HUES6 (cell line): ENCODE measurements around the gene KLHL40.

Experiments used
- H3K27ac ChIP-seq: 2 replicates; pipeline ENCODE4 v1.7.0; 2013; ENCODE audit warnings: low read depth, mild to moderate bottlenecking, low read length, inconsistent platforms
- H3K27me3 ChIP-seq: 2 replicates; pipeline ENCODE4 v1.6.1; 2013; ENCODE audit warnings: low read length; ENCODE audit not compliant: control insufficient read depth, insufficient read depth
- H3K36me3 ChIP-seq: 2 replicates; pipeline ENCODE4 v1.6.1; 2013; ENCODE audit warnings: low read length; ENCODE audit not compliant: control insufficient read depth, insufficient read depth
- H3K4me1 ChIP-seq: 2 replicates; pipeline ENCODE4 v1.6.1; 2013; ENCODE audit warnings: low read length; ENCODE audit not compliant: control insufficient read depth, insufficient read depth
- H3K4me3 ChIP-seq: 2 replicates; pipeline ENCODE4 v1.5.1; 2013; ENCODE audit warnings: low read depth, low read length
- H3K9ac ChIP-seq: one replicate; pipeline ENCODE4 v1.6.1; 2013; ENCODE audit warnings: mild to moderate bottlenecking, low read length
- H3K9me3 ChIP-seq: 2 replicates; pipeline ENCODE4 v1.6.1; 2013; ENCODE audit warnings: low read depth, low read length; ENCODE audit not compliant: control insufficient read depth, insufficient read depth

Gene KLHL40

DNA sequence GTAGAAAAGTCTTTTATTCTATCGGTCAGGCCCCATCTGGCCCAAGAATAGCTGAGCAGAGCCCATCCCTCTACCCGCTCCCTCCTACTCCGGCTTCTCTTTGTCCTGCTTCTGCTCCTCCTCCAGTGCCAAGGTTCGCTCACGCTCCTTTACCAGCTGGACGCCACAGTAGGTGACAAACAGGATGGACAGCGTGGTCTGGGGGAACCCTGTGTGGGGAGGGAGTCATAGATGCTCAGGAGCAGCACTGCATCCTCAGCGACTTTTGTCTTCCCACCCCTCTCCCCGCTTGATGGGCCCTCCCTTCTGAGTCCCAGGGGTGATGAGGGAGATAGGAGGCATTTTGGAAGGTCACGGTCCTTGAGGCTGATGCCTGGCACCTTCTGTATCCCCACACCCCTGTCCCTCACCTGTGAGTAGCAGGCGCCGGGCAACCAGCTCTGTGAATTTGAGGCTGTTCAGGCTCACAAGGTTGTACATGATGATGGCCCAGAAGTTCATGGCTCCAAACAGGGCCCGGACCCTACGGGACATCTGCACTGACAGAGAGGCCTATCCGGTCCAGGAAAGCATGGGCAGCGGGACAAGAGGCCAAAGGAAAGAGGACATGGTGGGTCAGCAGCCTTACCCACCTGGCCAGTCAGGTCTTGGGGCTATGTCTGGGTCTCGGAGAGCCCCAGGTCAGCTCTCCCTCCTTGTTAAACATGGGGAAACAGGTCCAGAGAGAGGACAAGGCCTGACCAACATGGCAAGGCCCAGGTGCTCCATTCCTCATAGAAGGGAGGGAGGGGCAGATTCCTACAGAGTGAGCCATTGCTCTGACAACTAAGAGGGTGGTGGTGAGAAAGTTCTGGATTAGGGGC, 7.6 kb downstream of the KLHL40 start:
- peaks cover 3% of the 10 kb centered on the region; the same call in 1 of the 2 replicates for H3K27me3 ChIP-seq
- H3K36me3 ChIP-seq: no peaks in the 10 kb centered on the region
- H3K9ac ChIP-seq: no peak overlapping the region
- peaks cover 8% of the 10 kb centered on the region; the same call in 1 of the 2 replicates for H3K4me1 ChIP-seq
- no peak overlapping the region for H3K27ac ChIP-seq
- no peak overlapping the region for H3K4me3 ChIP-seq
- H3K9me3 ChIP-seq: no peaks in the 10 kb centered on the region

DNA sequence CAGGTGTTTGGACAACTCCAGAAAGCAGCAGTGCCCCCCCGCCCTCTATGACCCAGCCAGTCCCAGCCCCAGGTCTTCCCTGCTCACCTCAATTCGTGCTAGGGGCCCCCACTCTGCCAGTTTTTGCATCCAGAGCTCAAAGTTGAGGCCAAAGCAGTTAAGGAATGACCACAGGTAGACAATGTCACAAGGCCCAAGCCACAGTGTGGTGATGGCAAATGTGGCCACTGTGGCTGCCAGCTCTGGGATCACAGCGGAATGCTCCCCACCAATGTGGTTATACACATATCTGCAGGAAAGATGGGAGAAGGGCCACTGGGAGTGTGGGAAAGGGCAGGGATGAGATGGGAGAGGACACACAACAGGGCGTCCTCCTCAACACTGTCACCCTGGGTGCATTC, 8.2 kb downstream of the KLHL40 start:
- peaks cover 3% of the 10 kb centered on the region; the same call in 1 of the 2 replicates for H3K27me3 ChIP-seq
- no peaks in the 10 kb centered on the region for H3K9me3 ChIP-seq
- H3K4me1 ChIP-seq: peaks cover 8% of the 10 kb centered on the region; the same call in 1 of the 2 replicates

DNA sequence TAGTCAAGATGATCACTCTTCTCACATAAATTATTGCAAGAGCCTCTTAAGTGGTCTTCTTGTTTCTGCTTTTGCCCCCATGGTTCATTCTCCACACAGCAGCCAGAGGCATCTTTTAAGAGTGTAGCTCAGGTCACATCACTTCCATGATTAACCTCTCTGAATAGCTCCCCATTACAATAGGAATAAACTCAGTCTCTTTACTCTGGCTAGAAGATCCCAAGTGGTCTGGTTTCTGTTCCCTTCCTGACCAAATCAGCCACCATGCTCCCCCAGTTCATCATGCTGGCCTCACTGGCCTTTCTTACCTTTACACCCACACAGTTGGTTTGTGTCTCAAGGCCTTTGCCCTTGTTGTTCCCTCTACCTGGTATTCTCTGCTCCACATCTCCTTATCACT, 9.0 kb downstream of the KLHL40 start:
- peaks cover 4% of the 10 kb centered on the region; the same call in 1 of the 2 replicates for H3K4me1 ChIP-seq
- H3K36me3 ChIP-seq: no peaks in the 10 kb centered on the region
- H3K27ac ChIP-seq: no peak overlapping the region
- H3K27me3 ChIP-seq: peaks cover 3% of the 10 kb centered on the region; the same call in 1 of the 2 replicates
- H3K9me3 ChIP-seq: no peaks in the 10 kb centered on the region
- no peak overlapping the region for H3K4me3 ChIP-seq
- H3K9ac ChIP-seq: no peak overlapping the region

More for the DNA sequence above, 8.2 kb downstream of the KLHL40 start:
- Histone ChIP-seq H3K36me3 (no peaks in the 10 kb centered on the region), H3K9ac (no peak overlapping the region), H3K4me3 (no peak overlapping the region), H3K27ac (no peak overlapping the region)

DNA sequence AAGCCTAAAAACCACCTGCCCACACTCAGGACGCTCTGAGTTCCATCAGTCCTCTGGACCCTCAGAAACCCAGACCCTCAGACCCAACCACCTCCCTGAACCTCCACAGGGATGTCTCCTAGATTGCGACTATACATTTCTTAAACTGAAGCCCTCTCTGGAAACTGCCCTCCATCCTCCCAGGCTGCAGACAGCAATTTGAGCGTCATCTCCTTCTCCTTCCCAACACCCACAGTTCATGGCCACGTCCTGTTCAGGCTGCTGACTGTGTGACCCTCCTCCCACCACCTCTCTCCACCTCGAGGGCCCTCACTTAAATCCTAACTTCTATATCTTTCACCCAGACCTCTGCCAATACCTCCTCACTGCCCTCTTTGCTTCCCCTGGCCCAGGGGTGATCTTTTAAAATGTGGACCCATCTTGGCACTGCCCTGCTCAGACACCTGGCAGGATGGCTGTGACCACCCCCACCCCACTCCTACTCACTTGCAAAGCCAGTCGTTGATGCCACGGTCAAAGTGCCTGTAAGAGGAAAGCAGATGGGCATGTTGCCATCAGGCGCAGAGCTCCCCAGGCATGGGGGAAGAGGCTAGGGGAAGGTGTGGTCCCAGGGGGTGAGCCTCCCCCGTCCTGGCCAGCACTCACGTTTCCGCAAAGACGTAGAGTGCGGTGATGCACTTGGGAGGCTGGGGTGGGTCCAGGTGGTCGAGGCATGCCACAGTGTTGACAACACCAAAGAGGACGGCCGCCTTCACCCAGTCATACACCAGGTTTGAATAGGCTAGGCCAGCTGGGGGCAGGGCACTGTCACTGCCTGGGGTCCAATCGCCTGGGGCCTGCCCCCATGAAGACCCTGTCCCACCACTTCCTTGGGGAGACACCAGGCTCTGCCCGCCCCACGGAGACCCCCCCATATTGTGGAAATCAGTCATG, 11.3 kb downstream of the KLHL40 start:
- H3K9ac ChIP-seq: no peak overlapping the region
- no peak overlapping the region for H3K4me3 ChIP-seq
- no peaks in the 10 kb centered on the region for H3K4me1 ChIP-seq
- no peak overlapping the region for H3K27ac ChIP-seq
- H3K36me3 ChIP-seq: no peaks in the 10 kb centered on the region
- H3K27me3 ChIP-seq: peaks cover 3% of the 10 kb centered on the region; the same call in 1 of the 2 replicates
- no peaks in the 10 kb centered on the region for H3K9me3 ChIP-seq

DNA sequence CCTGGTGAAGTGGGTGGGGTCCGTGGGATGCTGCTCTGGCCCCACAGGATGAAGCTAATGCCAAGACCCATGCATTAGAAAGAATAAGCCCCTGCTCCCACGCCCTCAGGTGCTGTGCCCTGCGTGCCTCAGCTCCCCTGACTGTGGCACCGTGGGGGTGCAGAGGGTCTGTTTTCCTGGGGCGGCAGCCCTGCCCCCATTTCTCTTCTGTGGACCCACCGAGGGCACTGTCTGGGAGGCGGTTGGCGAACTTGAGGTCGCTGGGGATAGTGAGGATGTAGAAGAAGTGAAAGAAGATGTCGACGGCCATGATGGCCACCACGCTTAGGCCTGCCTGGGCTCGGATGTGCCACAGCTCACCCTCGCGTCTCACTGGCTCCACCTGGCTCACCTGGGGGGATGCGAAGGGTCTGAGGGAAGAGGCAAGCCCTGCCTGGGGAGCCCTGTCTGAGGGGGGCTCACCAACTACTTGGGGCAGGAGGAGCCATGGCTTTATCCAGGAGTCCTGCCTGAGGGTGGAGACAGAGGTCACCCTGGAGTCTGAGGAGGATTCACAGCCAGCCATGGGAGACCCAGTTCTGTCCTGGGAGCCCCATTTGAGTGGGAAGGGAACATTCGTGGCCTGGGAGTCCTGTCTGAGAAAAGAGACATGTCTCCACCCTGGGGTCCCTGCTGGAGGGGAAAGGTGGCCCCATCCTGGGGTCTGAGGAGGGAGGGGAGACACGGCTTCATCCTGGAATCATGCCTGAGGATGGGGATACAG, 12.1 kb downstream of the KLHL40 start:
- Histone ChIP-seq H3K27ac (no peak overlapping the region), H3K4me3 (no peak overlapping the region), H3K27me3 (0 out of 2 replicates have a peak, but pooled peaks cover 3% of the 10 kb centered on the region), H3K9me3 (no peaks in the 10 kb centered on the region), H3K36me3 (no peaks in the 10 kb centered on the region), H3K9ac (no peak overlapping the region), H3K4me1 (no peaks in the 10 kb centered on the region)

DNA sequence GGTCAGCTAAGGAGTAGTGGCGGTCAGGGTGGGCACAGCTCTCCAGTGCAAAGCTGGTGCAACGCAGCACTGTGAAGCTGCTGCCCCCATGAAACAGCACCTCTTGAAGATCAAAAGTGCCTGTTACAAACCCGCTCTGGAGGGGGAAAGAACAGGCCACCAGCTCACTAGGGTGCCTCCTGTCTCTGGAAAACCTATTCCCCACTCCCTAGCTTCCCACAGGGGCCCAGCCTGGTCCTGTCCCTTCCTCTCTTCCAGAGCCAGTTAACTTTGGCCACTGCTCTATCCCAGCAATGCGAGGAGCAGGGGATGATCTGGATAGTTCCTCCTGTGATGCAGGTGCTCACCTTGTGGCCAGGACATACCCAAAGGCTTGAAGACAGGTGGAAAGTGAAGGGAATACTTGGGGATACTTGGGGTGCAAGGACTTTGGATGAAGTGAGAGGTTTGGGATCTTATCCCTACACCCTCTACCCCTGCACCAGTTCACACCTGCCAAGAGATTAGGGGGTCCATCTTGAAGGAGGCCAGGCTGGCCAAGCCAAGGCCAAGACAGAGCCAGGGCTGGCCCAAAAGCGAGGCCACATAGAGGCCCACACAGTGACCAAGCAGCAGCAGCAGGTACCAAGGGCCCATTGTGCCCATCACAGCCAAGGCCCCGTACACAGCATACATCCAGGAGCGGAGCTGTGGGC, 13.0 kb downstream of the KLHL40 start:
- no peaks in the 10 kb centered on the region for H3K9me3 ChIP-seq
- no peaks in the 10 kb centered on the region for H3K36me3 ChIP-seq
- H3K9ac ChIP-seq: no peak overlapping the region
- H3K27me3 ChIP-seq: 0 out of 2 replicates have a peak, but pooled peaks cover 3% of the 10 kb centered on the region
- H3K4me1 ChIP-seq: no peaks in the 10 kb centered on the region
- no peak overlapping the region for H3K4me3 ChIP-seq
- H3K27ac ChIP-seq: no peak overlapping the region

DNA sequence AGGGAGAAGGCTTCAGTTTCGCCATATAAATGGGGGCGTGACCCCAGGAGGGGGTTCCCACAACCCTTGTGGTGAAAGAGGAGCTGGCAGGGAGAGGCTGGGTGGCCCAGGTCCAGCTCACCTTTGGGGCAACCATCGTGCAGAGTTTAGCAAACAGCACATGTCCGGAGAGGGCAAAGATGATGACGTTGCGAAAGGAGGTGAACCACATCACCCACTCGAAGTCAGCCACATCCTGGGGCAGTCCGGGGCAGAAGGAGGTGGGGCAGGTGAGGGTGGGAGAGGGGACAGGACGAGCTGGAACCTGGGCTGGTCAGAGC, 13.5 kb downstream of the KLHL40 start:
- no peak overlapping the region for H3K4me3 ChIP-seq
- H3K27me3 ChIP-seq: 0 out of 2 replicates have a peak, but pooled peaks cover 3% of the 10 kb centered on the region
- no peaks in the 10 kb centered on the region for H3K9me3 ChIP-seq
- H3K36me3 ChIP-seq: no peaks in the 10 kb centered on the region
- no peak overlapping the region for H3K27ac ChIP-seq
- no peaks in the 10 kb centered on the region for H3K4me1 ChIP-seq
- no peak overlapping the region for H3K9ac ChIP-seq

DNA sequence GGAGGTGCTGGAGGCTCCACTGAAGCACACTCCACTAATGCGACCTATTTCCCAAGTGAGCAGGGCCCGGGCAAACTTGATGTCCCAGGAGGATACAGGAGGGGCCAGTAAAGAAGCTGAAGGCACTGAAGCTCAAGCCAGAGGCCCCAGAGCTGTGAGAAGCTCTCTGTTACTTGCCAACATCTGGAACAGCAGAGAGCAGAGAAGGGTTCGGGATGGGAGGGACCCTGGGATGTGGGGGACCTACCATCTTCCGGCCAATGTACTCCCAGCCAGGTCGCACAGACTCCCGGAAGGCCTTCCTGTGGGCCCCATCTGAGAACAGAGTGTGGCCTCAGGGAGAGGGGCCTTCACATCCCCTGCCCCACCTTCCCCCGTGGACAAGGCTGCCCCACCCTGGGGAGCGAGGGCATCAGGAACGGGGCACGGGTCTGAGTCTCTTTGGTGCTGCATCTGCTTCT, 14.2 kb downstream of the KLHL40 start:
- H3K27me3 ChIP-seq: 0 out of 2 replicates have a peak, but pooled peaks cover 3% of the 10 kb centered on the region
- H3K4me3 ChIP-seq: no peak overlapping the region
- H3K9me3 ChIP-seq: no peaks in the 10 kb centered on the region

DNA sequence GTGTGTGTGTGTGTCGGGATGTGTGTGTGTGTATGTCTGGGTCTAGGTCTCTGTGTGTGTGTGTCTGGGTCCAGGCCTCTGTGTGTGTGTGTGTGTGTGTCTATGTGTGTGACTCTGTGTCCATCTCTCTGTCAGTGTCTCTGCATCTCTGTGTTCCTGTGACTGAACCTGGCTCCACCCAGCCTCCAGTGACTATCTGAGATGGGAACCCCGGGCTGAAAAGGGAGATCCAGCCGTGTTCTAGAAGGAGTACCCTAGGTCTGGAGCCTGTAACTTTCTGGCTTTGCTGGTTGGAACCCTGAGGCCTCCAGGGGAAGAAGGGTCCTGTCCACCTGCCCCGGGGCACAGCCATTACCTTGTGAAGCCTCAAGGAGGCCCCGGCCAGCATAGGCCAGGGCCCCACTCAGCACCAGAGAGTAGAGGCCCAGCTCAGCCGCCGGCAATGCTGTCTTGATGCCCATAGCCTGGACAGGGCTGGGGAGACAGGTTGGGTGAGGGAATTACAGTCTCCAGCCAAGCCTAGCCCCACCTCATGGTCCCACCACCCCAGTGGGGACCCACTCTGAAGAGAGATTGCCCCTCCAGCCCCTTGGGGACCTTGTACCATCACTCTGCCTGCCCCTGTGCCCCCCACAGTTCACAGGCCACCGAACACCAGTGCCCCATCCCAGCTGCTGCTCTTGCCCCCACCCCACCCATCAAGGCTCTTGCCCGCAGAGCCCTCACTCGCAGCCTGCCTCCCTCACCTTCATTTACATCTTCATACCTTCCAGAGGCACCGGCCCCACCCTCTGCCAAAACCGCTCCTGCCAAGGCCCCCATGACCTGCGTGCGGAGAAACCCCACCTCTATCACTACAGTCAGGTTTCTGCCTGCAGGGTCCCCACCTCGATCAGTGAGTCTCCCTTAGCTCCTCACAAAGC, 15.3 kb downstream of the KLHL40 start:
- Histone ChIP-seq H3K4me3 (no peak overlapping the region), H3K36me3 (no peaks in the 10 kb centered on the region), H3K9me3 (no peaks in the 10 kb centered on the region), H3K27ac (no peak overlapping the region), H3K27me3 (0 out of 2 replicates have a peak, but pooled peaks cover 3% of the 10 kb centered on the region), H3K4me1 (no peaks in the 10 kb centered on the region), H3K9ac (no peak overlapping the region)

More for the DNA sequence above, 14.2 kb downstream of the KLHL40 start:
- Histone ChIP-seq H3K36me3 (no peaks in the 10 kb centered on the region), H3K9ac (no peak overlapping the region), H3K27ac (no peak overlapping the region), H3K4me1 (no peaks in the 10 kb centered on the region)
